Measurements from ENCODE around the gene PRSS56.

GRCh38 chr2:232473467-232473890, 46.7 kb upstream of the PRSS56 start:
- TF ChIP-seq EGR1 (IDR thresholded peaks at IDR 0.05) (no peak), CEBPB (IDR thresholded peaks at IDR 0.05) (no peak), EP300 (IDR thresholded peaks at IDR 0.05; ENCODE audit: borderline replicate concordance) (no peak), RAD21 (IDR thresholded peaks at IDR 0.05; ENCODE audit: low read depth) (0 out of 2 replicates have a peak, but pooled peaks have one; percentile 1), YY1 (IDR thresholded peaks at IDR 0.05; ENCODE audit: low read depth) (no peak), FOXM1 (IDR thresholded peaks at IDR 0.05; ENCODE audit: borderline replicate concordance, low read depth) (no peak), REST (IDR thresholded peaks at IDR 0.05; ENCODE audit: low read depth) (no peak), TCF12 (IDR thresholded peaks at IDR 0.05; ENCODE audit: low read depth) (no peak), ZBTB7A (IDR thresholded peaks at IDR 0.05; ENCODE audit: low read depth) (no peak), USF1 (IDR thresholded peaks at IDR 0.05) (no peak)
